H1 (cell line): Measurements from ENCODE around the gene GDF9.

Experiments used
- ATF3 ChIP-seq: IDR thresholded peaks from 2 replicates; pipeline ENCODE4 v1.6.1; 2011; ENCODE audit warnings: low read depth, mild to moderate bottlenecking, low read length; ENCODE audit not compliant: insufficient read depth
- CBX5 ChIP-seq: fragments of 300-800, 300-1000 bp; sonication (generic); IDR thresholded peaks from 2 replicates; pipeline ENCODE4 v1.7.1; 2016; ENCODE audit warnings: antibody characterized with exemption, low read length, low read depth
- CEBPB ChIP-seq: IDR thresholded peaks from 2 replicates; pipeline ENCODE4 v1.6.1; 2012; ENCODE audit warnings: low read depth, low read length
- CHD2 ChIP-seq: IDR thresholded peaks from 2 replicates; pipeline ENCODE4 v1.6.1; 2012; ENCODE audit warnings: low read length, improper control_type of control experiment
- EP300 ChIP-seq, 2 experiments: IDR thresholded peaks; 1 replicate in 1 of 2; 2 replicates in 1 of 2; pipeline ENCODE4 v1.6.1; 2011 to 2012; ENCODE audit warnings: low read depth in 2 of 2, low read length in 2 of 2, mild to moderate bottlenecking in 2 of 2, borderline replicate concordance in 1 of 2, inconsistent platforms in 1 of 2, moderate library complexity in 1 of 2
- EZH2 ChIP-seq: fragments of 200-600 bp; sonication (generic); IDR thresholded peaks from 2 replicates; pipeline ENCODE4 v1.7.1; 2012; ENCODE audit warnings: low read depth, mild to moderate bottlenecking, moderate library complexity, low read length, inconsistent platforms; ENCODE audit not compliant: severe bottlenecking
- MAFK ChIP-seq: IDR thresholded peaks from 2 replicates; pipeline ENCODE4 v1.6.1; 2012; ENCODE audit warnings: low read depth, mild to moderate bottlenecking, improper control_type of control experiment, low read length
- NRF1 ChIP-seq: IDR thresholded peaks from 2 replicates; pipeline ENCODE4 v1.6.1; 2011; ENCODE audit warnings: mild to moderate bottlenecking, low read depth, low read length, improper control_type of control experiment
- RXRA ChIP-seq: IDR thresholded peaks from 2 replicates; pipeline ENCODE4 v1.6.1; 2011; ENCODE audit warnings: low read depth, mild to moderate bottlenecking, low read length, moderate library complexity; ENCODE audit not compliant: insufficient read depth
- SIN3A ChIP-seq, 2 experiments: IDR thresholded peaks in 1 of 2; conservative IDR thresholded peaks in 1 of 2; 2 replicates each; pipeline ENCODE4 v1.6.1; 2011 to 2012; ENCODE audit warnings: low read length in 2 of 2, improper control_type of control experiment in 1 of 2, low read depth in 1 of 2, mild to moderate bottlenecking in 1 of 2
- TEAD4 ChIP-seq: IDR thresholded peaks from 2 replicates; pipeline ENCODE4 v1.6.1; 2012; ENCODE audit warnings: low read depth, low read length, inconsistent platforms, mixed read lengths
- YY1 ChIP-seq: IDR thresholded peaks from 2 replicates; pipeline ENCODE4 v1.6.1; 2011; ENCODE audit warnings: low read depth, mild to moderate bottlenecking, low read length
- TF ChIP-seq, protein P1 (sequence below), 3 experiments: IDR thresholded peaks; 1 replicate in 2 of 3; 2 replicates in 1 of 3; pipeline versions ENCODE4 v1.5.1 to v1.6.1; 2011; ENCODE audit warnings: low read length in 3 of 3, mild to moderate bottlenecking in 3 of 3, inconsistent platforms in 2 of 3, low read depth in 1 of 3, moderate library complexity in 1 of 3; ENCODE audit not compliant: insufficient read depth in 1 of 3; ENCODE audit errors: control extremely low read depth in 1 of 3
- TF ChIP-seq, protein P2 (sequence below): IDR thresholded peaks from 2 replicates; pipeline ENCODE4 v1.6.1; 2012; ENCODE audit warnings: low read length, inconsistent platforms

DNA sequence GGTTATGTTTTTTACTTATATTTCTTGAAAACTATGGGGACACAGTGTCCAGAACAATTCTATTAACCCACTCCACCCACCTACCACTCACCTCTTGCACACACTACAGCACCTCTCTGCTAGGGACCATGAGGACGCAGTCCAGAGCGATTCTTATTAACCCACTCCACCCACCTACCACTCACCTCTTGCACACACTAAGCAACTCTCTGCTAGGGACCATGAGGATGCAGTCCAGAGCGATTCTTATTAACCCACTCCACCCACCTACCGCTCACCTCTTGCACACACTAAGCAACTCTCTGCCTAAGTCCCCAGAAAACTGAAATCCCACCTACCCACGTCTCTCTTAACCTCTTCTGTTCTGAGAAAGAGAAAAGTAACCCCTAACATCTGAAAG, 33.7 kb downstream of the GDF9 start:
- TF ChIP-seq, protein P1, sequence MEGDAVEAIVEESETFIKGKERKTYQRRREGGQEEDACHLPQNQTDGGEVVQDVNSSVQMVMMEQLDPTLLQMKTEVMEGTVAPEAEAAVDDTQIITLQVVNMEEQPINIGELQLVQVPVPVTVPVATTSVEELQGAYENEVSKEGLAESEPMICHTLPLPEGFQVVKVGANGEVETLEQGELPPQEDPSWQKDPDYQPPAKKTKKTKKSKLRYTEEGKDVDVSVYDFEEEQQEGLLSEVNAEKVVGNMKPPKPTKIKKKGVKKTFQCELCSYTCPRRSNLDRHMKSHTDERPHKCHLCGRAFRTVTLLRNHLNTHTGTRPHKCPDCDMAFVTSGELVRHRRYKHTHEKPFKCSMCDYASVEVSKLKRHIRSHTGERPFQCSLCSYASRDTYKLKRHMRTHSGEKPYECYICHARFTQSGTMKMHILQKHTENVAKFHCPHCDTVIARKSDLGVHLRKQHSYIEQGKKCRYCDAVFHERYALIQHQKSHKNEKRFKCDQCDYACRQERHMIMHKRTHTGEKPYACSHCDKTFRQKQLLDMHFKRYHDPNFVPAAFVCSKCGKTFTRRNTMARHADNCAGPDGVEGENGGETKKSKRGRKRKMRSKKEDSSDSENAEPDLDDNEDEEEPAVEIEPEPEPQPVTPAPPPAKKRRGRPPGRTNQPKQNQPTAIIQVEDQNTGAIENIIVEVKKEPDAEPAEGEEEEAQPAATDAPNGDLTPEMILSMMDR (IDR thresholded peaks at IDR 0.05; ENCODE audit: control extremely low read depth in 1 of 3, insufficient read depth in 1 of 3, low read depth in 1 of 3, low read length in 3 of 3): no peak
- TF ChIP-seq SIN3A (conservative IDR thresholded peaks at IDR 0.05 in 1 of 2, IDR thresholded peaks at IDR 0.05 in 1 of 2; ENCODE audit: low read depth in 1 of 2, low read length in 2 of 2): no peak
- no peak for TF ChIP-seq YY1
- TF ChIP-seq RXRA: no peak
- TF ChIP-seq CBX5: no peak
- TF ChIP-seq EZH2: no peak
- no peak for TF ChIP-seq TEAD4
- TF ChIP-seq ATF3: no peak
- no peak for TF ChIP-seq CEBPB
- no peak for TF ChIP-seq NRF1
- TF ChIP-seq, protein P2, sequence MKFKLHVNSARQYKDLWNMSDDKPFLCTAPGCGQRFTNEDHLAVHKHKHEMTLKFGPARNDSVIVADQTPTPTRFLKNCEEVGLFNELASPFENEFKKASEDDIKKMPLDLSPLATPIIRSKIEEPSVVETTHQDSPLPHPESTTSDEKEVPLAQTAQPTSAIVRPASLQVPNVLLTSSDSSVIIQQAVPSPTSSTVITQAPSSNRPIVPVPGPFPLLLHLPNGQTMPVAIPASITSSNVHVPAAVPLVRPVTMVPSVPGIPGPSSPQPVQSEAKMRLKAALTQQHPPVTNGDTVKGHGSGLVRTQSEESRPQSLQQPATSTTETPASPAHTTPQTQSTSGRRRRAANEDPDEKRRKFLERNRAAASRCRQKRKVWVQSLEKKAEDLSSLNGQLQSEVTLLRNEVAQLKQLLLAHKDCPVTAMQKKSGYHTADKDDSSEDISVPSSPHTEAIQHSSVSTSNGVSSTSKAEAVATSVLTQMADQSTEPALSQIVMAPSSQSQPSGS: no peak
- TF ChIP-seq EP300 (IDR thresholded peaks at IDR 0.05; ENCODE audit: borderline replicate concordance in 1 of 2, low read depth in 2 of 2, low read length in 2 of 2): no peak
- TF ChIP-seq MAFK: no peak
- no peak for TF ChIP-seq CHD2
